ENCODE data around the gene SPIN1. TPM values are rescaled to one million over a fixed set of nuclear protein-coding genes. Genes with fewer than 3 reads are reported as not detected.

The SPIN1 gene
- total RNA-seq, 1 experiment from 2014 or later = 46.2 TPM

DNA sequence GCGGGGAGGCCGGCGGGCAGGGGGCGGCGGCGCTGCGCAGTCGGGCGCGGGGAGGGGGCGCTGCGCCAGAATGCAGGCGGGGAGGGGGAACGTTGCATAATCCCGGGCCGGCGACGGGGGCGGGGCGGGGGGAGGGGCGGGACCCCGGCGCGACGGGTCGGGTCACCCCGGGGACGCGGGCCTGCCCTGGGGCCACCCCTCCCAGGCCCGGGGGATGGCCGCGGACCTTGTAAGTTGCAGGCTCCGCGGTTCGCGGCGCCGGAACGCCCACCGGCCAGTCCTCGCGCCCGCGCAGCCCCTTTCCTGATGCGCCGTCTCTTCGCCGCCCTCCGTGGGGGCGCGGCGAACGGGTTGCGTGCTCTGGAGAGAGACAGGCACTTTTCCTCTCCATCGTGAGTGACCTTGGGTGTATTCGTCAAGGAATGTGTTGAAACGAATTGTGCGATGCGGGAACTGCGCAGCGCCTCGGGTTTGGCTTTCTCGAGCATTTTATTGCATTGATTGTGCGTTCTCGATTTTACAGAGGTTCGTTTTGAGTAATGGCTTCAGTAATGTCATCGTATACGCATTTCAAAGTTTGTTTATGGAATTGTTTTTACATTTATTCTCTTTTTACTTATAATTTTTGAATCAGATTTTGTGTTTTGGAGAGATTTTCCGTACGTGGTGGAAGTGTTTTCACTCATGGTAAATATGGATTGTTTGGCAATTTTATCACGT is 802 bp downstream of the SPIN1 start:
- peak overlapping the region; percentile 4; the same call in 1 of the 2 replicates for H3K27ac ChIP-seq (ENCODE audit: low read length)
- peak; percentile 25 for ATAC-seq
- no peak for TF ChIP-seq EZH2 (IDR thresholded peaks at IDR 0.05; ENCODE audit: low read length, unreplicated experiment)
- TF ChIP-seq, protein P1, sequence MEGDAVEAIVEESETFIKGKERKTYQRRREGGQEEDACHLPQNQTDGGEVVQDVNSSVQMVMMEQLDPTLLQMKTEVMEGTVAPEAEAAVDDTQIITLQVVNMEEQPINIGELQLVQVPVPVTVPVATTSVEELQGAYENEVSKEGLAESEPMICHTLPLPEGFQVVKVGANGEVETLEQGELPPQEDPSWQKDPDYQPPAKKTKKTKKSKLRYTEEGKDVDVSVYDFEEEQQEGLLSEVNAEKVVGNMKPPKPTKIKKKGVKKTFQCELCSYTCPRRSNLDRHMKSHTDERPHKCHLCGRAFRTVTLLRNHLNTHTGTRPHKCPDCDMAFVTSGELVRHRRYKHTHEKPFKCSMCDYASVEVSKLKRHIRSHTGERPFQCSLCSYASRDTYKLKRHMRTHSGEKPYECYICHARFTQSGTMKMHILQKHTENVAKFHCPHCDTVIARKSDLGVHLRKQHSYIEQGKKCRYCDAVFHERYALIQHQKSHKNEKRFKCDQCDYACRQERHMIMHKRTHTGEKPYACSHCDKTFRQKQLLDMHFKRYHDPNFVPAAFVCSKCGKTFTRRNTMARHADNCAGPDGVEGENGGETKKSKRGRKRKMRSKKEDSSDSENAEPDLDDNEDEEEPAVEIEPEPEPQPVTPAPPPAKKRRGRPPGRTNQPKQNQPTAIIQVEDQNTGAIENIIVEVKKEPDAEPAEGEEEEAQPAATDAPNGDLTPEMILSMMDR (conservative IDR thresholded peaks at IDR 0.05; ENCODE audit: low read depth, low read length) = no peak
- TF ChIP-seq EZH2phosphoT487 (IDR thresholded peaks at IDR 0.05; ENCODE audit: borderline replicate concordance, low read length) = no peak
- CTCF ChIA-PET = no interaction called here
- peaks cover 70% of the 10 kb centered on the region for H3K79me2 ChIP-seq (ENCODE audit: low read length)
- peak overlapping the region; percentile 67 for H2AFZ ChIP-seq (ENCODE audit: low read length)
- peaks cover 11% of the 10 kb centered on the region for H3K4me1 ChIP-seq (ENCODE audit: insufficient read depth, low read length)
- peaks cover 19% of the 10 kb centered on the region; the same call in 1 of the 2 replicates for H4K20me1 ChIP-seq (ENCODE audit: low read length)
- peak overlapping the region; percentile 98 for H3K4me3 ChIP-seq (ENCODE audit: low read length)
- H3K4me2 ChIP-seq (ENCODE audit: low read length) = peak overlapping the region; percentile 88
- POLR2A ChIA-PET (ENCODE audit: unreplicated experiment) = no interaction called here
- H3K9ac ChIP-seq (ENCODE audit: low read length) = peak overlapping the region; percentile 72
- peaks cover 7% of the 10 kb centered on the region; the same call in 1 of the 2 replicates for H3K36me3 ChIP-seq (ENCODE audit: low read depth, low read length)
- no peaks in the 10 kb centered on the region for H3K27me3 ChIP-seq (ENCODE audit: low read length)
- H3K9me3 ChIP-seq (ENCODE audit: low read length) = no peaks in the 10 kb centered on the region
- DNase-seq = peak; percentile 53
- BruUV-seq (replicated peaks) = no TSS peak
- H3F3A ChIP-seq (ENCODE audit: low read length, unreplicated experiment) = no peaks in the 10 kb centered on the region
- H3K9me2 ChIP-seq (replicated peaks; ENCODE audit: low read length) = no peaks in the 10 kb centered on the region
- intact Hi-C loops (cut with micrococcal nuclease) = loop anchor here (1.0 to 10.0 kb wide), 4 partner anchors 117 to 284 kb away; no protein-coding TSS in a partner anchor

DNA sequence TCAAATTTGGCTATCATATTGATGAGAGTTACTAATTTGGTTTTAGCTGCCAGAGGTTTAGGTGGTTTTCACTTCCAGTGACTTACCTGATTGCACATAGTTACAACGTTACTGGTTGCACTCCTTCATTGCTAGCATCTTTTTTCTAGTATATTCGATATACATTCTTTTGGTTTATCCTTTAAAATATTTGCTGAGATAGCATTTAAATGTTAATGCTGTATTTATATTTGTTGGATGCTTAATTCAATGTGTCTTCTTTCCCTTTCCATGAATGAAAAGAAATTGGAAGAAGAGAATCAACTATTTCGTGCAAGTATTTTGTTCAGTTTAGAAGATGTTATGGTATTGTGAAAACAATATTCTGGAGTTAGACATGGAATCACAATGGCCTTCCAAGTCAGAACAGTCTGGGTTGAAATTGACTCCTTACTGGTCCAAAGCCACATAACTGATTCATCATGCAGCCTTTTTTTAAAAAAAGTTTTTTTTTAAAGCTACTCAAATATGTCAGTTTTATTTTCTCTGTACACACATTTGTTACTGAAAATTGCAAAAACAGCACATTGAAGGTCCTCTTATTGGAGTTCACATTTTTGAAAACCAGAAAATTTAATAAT is 2.2 kb downstream of the SPIN1 start:
- intact Hi-C loops (cut with micrococcal nuclease) = loop anchor here (5.0 kb wide), 1 partner anchor 87 kb away; no protein-coding TSS in a partner anchor
- DNase-seq (no peak), ATAC-seq (no peak)
- Histone ChIP-seq H3K9ac (ENCODE audit: low read length) (no peak overlapping the region), H3K79me2 (ENCODE audit: low read length) (peaks cover 84% of the 10 kb centered on the region), H3K36me3 (ENCODE audit: low read depth, low read length) (peaks cover 7% of the 10 kb centered on the region; the same call in 1 of the 2 replicates), H3K27ac (ENCODE audit: low read length) (no peak overlapping the region), H3K4me1 (ENCODE audit: insufficient read depth, low read length) (peaks cover 11% of the 10 kb centered on the region), H3K4me2 (ENCODE audit: low read length) (peak overlapping the region; percentile 88), H3K9me2 (replicated peaks; ENCODE audit: low read length) (no peaks in the 10 kb centered on the region), H3K9me3 (ENCODE audit: low read length) (no peaks in the 10 kb centered on the region), H3K27me3 (ENCODE audit: low read length) (no peaks in the 10 kb centered on the region), H3F3A (ENCODE audit: low read length, unreplicated experiment) (no peaks in the 10 kb centered on the region), H2AFZ (ENCODE audit: low read length) (no peak overlapping the region), H3K4me3 (ENCODE audit: low read length) (peak overlapping the region; percentile 98), H4K20me1 (ENCODE audit: low read length) (peaks cover 19% of the 10 kb centered on the region; the same call in 1 of the 2 replicates)
- ChIA-PET POLR2A (ENCODE audit: unreplicated experiment) (no interaction called here), CTCF (no interaction called here)
- TF ChIP-seq EZH2 (IDR thresholded peaks at IDR 0.05; ENCODE audit: low read length, unreplicated experiment) (no peak), EZH2phosphoT487 (IDR thresholded peaks at IDR 0.05; ENCODE audit: borderline replicate concordance, low read length) (no peak)
- TF ChIP-seq, protein P1 (conservative IDR thresholded peaks at IDR 0.05; ENCODE audit: low read depth, low read length) = no peak
- BruUV-seq (replicated peaks) = no TSS peak
